Activated naive CD8-positive, alpha-beta T cell treated with anti-CD3 and anti-CD28 coated beads, Interleukin-2, amount 10 ng/mL, durations not matched to agents 7 days and 5 days (primary cell): ENCODE results near the gene NGLY1. TPM values are rescaled to one million over a fixed set of nuclear protein-coding genes. Genes with fewer than 3 reads are reported as not detected.

ENCODE experiments used
- ATAC-seq: fragments of 150-1000 bp; cut with Tn5 transposase; one replicate; pipeline ENCODE4 v1.10.0; 2021; ENCODE audit warnings: low read depth, moderate library complexity
- POLR2A ChIA-PET: fragments of 350-600 bp; sonication (Branson Sonifier 250); formaldehyde crosslinking; loops from one replicate; lab custom pipeline; 2021; ENCODE audit warnings: antibody characterized with exemption; lab: Charles Lee
- DNase-seq: peaks from one replicate; pipeline ENCODE4 v3.0.0; 2021
- H3K27ac Mint-ChIP-seq: one replicate; pipeline ENCODE4 v1.8.0; 2022; ENCODE audit warnings: mild to moderate bottlenecking, mixed read lengths
- H3K27me3 Mint-ChIP-seq: one replicate; pipeline ENCODE4 v1.8.0; 2022; ENCODE audit warnings: mild to moderate bottlenecking, moderate library complexity, mixed read lengths
- H3K36me3 Mint-ChIP-seq: one replicate; pipeline ENCODE4 v1.8.0; 2021; ENCODE audit warnings: mild to moderate bottlenecking, mixed read lengths
- H3K4me1 Mint-ChIP-seq: one replicate; pipeline ENCODE4 v1.8.0; 2021; ENCODE audit warnings: mixed read lengths
- H3K4me3 Mint-ChIP-seq: one replicate; pipeline ENCODE4 v1.8.0; 2022; ENCODE audit warnings: mild to moderate bottlenecking, moderate library complexity, mixed read lengths
- H3K9me3 Mint-ChIP-seq: one replicate; pipeline ENCODE4 v1.8.0; 2021; ENCODE audit warnings: mixed read lengths
- total RNA-seq, 2 experiments: library from RNA; stranded (reverse); gene quantifications; one replicate each; pipeline ENCODE4 v1.2.3, GENCODE V29; 2021

Gene NGLY1
- total RNA-seq, 2 experiments from 2014 or later: 80.4 to 80.8 TPM

DNA sequence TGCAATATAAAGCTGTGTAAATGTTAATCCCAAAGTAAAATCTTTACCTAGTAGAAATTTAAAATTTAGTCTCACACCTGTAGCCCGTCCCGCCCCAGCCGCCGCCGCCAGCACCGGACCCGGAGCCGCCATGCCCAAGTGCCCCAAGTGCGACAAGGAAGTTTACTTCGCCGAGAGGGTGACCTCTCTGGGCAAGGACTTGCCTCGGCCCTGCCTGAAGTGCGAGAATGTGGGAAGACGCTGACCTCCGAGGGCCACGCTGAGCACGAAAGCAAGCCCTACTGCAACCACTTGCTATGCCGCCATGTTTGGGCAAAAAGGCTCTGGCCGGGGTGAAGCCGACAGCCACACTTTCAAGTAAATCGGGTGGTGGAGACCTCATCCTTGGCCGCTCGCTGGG lies 96.5 kb downstream of the NGLY1 start:
- Mint-ChIP-seq H3K4me1 (no peaks in the 10 kb centered on the region), H3K4me3 (no peak overlapping the region), H3K27me3 (peaks cover 6% of the 10 kb centered on the region), H3K36me3 (no peaks in the 10 kb centered on the region), H3K9me3 (no peaks in the 10 kb centered on the region), H3K27ac (no peak overlapping the region)
- DNase-seq (no peak), ATAC-seq (no peak)
- POLR2A ChIA-PET: no interaction called here

DNA sequence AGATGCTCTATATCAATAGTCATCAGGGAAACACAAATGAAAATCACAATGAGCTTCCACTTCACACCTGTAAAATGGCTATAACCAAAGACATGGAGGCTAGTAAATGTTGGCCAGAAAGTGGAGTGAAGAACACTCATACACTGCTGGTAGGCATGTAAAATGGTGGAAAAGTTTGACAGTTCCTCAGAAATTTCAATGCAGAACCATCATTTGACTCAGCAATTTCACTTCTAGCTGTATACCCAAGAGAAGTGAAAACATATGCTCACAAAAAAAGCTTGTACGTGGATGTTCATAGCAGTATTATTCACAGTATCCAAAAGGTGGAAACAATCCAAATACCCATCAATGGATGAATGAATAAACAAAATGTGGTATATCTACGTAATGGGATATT lies 99.4 kb downstream of the NGLY1 start:
- POLR2A ChIA-PET: interaction anchor here (1.5 kb wide), 1 partner anchor 18 kb away, joined by 3 read pairs; no protein-coding TSS in a partner anchor
- Mint-ChIP-seq H3K27ac (no peak overlapping the region), H3K36me3 (no peaks in the 10 kb centered on the region), H3K9me3 (no peaks in the 10 kb centered on the region), H3K27me3 (no peaks in the 10 kb centered on the region), H3K4me3 (no peak overlapping the region), H3K4me1 (no peaks in the 10 kb centered on the region)
- DNase-seq: no peak
- ATAC-seq: no peak

DNA sequence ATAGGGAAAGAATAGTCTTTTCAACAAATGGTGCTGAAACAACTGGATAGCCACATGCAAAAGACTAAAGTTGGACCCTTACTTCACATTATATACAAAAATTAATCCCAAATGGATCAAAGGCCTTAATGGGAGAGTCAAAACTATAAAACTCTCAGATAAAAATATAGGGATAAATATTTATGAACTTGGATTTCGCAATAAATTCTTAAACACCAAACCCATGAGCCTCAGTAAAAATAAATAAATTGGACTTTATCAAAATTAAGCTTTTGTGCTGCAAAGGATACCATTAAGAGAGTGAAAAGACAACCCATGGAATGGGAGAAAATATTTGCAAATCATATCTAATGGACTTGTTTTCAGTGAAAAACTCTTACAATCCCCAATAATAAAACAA lies 99.8 kb downstream of the NGLY1 start:
- Mint-ChIP-seq H3K27ac (no peak overlapping the region), H3K4me3 (no peak overlapping the region), H3K27me3 (no peaks in the 10 kb centered on the region), H3K9me3 (no peaks in the 10 kb centered on the region), H3K36me3 (no peaks in the 10 kb centered on the region), H3K4me1 (no peaks in the 10 kb centered on the region)
- POLR2A ChIA-PET: no interaction called here
- no peak for ATAC-seq
- DNase-seq: no peak

DNA sequence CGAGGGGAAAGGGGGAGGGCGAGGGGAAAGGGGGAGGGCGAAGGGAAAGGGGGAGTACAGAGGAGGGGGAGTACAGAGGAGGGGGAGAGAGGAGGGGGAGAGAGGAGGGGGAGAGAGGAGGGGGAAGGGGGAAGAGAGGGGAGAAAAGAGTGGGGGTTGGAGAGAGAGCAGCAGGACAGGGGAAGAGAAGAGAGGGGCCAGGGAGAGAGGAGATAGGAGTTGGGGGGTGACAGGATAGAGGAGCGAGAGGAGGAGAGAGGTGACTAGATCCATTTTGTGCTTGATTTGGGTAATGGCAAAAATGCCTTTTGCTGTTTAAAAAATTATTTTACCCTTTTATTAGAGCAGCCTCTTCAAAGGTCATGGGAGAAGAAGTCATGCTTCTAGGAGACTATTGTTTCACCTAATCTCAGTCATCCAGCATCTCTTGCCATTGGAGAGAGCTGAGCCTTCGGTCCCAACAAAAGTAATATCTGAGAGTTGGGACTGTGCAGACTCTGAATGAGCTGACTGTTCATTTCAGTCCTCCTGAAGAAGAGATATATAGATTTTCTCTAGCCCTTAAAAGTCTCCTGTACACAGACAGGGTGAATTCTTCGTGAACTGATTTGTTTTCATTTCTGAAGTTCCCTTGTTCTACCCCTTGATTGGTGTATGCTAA lies 103.5 kb downstream of the NGLY1 start:
- H3K4me3 Mint-ChIP-seq: no peak overlapping the region
- no peaks in the 10 kb centered on the region for H3K36me3 Mint-ChIP-seq
- H3K9me3 Mint-ChIP-seq: no peaks in the 10 kb centered on the region
- ATAC-seq (no peak), DNase-seq (no peak)
- H3K27me3 Mint-ChIP-seq: no peaks in the 10 kb centered on the region
- POLR2A ChIA-PET: no interaction called here
- H3K4me1 Mint-ChIP-seq: no peaks in the 10 kb centered on the region
- H3K27ac Mint-ChIP-seq: no peak overlapping the region

DNA sequence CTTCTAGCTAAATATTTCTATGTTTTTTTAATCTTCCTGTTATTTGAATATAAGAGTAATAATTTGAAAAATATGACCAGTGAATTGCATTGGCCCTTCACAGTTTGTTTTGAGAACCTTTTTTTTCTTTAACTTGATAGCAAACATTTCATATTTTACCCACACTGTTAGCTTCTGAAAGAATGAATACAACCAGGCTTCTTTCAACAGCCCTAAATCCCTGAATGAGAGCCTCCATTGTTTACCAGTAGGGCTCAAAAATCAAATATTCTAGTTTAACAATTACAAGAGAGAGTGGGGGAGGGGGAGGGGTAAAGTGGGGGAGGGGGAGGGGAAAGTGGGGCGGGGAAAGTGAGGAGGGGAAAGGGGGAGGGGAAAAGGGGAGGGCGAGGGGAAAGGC lies 104.1 kb downstream of the NGLY1 start:
- Mint-ChIP-seq H3K27ac (no peak overlapping the region), H3K27me3 (no peaks in the 10 kb centered on the region), H3K4me1 (no peaks in the 10 kb centered on the region), H3K4me3 (no peak overlapping the region), H3K36me3 (no peaks in the 10 kb centered on the region), H3K9me3 (no peaks in the 10 kb centered on the region)
- POLR2A ChIA-PET: no interaction called here
- ATAC-seq (no peak), DNase-seq (no peak)

DNA sequence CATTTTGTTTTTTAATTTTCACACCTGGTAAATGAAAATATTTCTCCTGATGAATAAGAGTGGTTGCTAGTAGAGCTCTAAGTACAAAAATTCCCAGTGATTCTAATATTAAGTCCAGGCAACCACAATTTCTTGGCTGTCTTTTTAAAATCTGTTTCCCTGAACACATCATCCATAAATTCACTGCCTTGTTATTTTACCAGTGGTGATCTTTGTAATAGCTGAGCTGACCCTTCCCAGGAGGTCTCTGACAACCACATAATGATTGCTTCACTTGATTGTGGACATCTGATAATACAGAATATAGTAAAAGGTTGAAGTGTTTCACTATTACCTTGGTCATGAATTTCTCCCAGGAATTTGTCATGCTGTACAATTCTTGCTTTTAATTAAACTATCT lies 104.7 kb downstream of the NGLY1 start:
- Mint-ChIP-seq H3K36me3 (no peaks in the 10 kb centered on the region), H3K4me3 (no peak overlapping the region), H3K27ac (no peak overlapping the region), H3K9me3 (no peaks in the 10 kb centered on the region), H3K27me3 (no peaks in the 10 kb centered on the region), H3K4me1 (no peaks in the 10 kb centered on the region)
- DNase-seq (no peak), ATAC-seq (no peak)
- POLR2A ChIA-PET: no interaction called here

DNA sequence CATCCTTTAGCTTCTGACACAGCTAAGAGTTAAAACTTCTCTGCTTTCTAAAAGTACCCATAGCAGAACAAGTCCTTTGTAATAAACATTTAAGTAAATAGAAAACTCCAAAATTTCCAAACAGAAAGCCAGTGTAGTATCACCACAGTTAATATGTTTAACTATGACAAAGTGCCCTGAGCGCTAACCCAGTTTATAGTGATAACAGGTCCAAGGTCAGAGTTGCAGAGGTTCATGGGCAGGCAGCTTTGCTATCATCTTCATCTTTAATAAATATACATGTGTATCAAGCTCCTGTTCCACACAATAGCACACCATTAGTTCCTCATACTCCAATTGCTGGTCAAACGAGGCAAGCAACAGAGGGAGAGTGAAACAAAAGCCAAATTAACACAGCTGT lies 106.1 kb downstream of the NGLY1 start:
- H3K36me3 Mint-ChIP-seq: peaks cover 2% of the 10 kb centered on the region
- POLR2A ChIA-PET: no interaction called here

DNA sequence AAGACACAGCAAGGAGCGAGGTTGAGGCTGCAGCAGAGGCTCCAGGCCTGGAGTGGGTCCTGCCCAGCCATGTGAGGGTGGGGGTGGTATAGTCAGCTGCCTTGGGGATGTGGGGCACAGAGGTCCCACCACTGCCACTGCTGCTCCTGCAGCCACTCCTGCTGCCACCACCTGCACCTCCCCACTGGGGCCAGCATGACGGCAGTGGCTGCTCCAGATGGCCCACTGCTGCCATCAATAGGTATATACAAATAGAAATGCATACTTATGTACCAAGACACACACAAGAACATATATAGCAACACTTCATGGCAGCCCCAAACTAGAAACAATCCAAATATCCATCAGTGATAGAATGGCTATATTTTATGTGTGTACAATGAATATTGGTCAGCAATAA lies 108.6 kb downstream of the NGLY1 start:
- peaks cover 8% of the 10 kb centered on the region for H3K4me1 Mint-ChIP-seq
- H3K27ac Mint-ChIP-seq: no peak overlapping the region
- ATAC-seq: no peak
- POLR2A ChIA-PET: no interaction called here
- H3K9me3 Mint-ChIP-seq: peaks cover 4% of the 10 kb centered on the region
- H3K36me3 Mint-ChIP-seq: peaks cover 2% of the 10 kb centered on the region
- H3K4me3 Mint-ChIP-seq: no peak overlapping the region
- no peaks in the 10 kb centered on the region for H3K27me3 Mint-ChIP-seq
- no peak for DNase-seq

More for the DNA sequence above, 106.1 kb downstream of the NGLY1 start:
- Mint-ChIP-seq H3K4me1 (no peaks in the 10 kb centered on the region), H3K27ac (no peak overlapping the region), H3K9me3 (peaks cover 4% of the 10 kb centered on the region), H3K4me3 (no peak overlapping the region), H3K27me3 (no peaks in the 10 kb centered on the region)
- ATAC-seq: no peak
- DNase-seq: no peak

DNA sequence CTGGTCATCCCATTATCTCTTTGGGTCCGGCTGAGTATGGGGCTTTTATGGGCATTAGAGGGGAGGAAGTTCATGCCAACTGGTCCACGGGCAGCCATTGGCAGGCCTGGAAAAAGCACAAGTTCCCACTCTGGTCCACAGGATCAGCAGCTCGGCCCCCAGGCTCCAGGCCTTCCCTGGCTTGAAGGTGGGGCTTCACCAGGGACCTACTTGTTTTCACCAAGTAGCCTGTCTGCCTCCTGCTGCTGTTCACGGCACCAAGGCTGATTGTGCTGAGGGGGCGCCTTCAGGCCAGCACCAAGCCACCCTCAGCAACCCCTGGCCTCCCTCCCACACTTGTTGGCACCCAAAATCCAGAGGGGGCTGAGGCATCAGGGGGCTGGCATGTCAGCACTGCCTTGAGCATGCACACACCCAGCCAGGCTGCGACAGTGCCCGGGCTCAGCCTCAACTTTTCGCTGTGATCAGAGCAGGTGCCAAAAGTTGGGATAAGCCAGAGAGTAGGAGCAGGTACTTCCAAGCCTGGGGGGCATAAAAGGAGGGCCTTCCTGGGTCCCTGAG lies 109.4 kb downstream of the NGLY1 start:
- H3K27ac Mint-ChIP-seq: no peak overlapping the region
- ATAC-seq: no peak
- H3K9me3 Mint-ChIP-seq: peaks cover 4% of the 10 kb centered on the region
- H3K4me1 Mint-ChIP-seq: peaks cover 8% of the 10 kb centered on the region
- no peaks in the 10 kb centered on the region for H3K27me3 Mint-ChIP-seq
- peaks cover 2% of the 10 kb centered on the region for H3K36me3 Mint-ChIP-seq
- POLR2A ChIA-PET: no interaction called here
- no peak for DNase-seq
- no peak overlapping the region for H3K4me3 Mint-ChIP-seq

Other genes starting within 250 kb of the NGLY1 start
- 100 to 1,000 TPM; 139 to 143 TPM for gene TOP2B, start 118.5 kb downstream of the NGLY1 start, total RNA-seq
- 10 to 100 TPM; 10.4 to 13.6 TPM for gene OXSM, start 6.6 kb upstream of the NGLY1 start, total RNA-seq